Endodermal cell (in vitro differentiated cells): ENCODE results near the gene FBXL5. TPM values are rescaled to one million over a fixed set of nuclear protein-coding genes. Genes with fewer than 3 reads are reported as not detected.

Experiments used
- DNase-seq: peaks from one replicate; pipeline ENCODE4 v3.0.0-alpha.2; 2017
- H3K27ac ChIP-seq: 2 replicates; pipeline ENCODE4 v1.5.1; 2013; ENCODE audit warnings: mild to moderate bottlenecking, low read depth, low read length, moderate library complexity
- H3K27me3 ChIP-seq: 2 replicates; pipeline ENCODE4 v1.6.1; 2013; ENCODE audit warnings: mild to moderate bottlenecking, low read length, moderate library complexity; ENCODE audit not compliant: insufficient read depth, control insufficient read depth, poor library complexity, severe bottlenecking
- H3K36me3 ChIP-seq: 2 replicates; pipeline ENCODE4 v1.7.0; 2013; ENCODE audit warnings: mild to moderate bottlenecking, low read length, moderate library complexity; ENCODE audit not compliant: control insufficient read depth, insufficient read depth
- H3K4me1 ChIP-seq: one replicate; pipeline ENCODE4 v1.7.0; 2013; ENCODE audit warnings: low read length; ENCODE audit not compliant: control insufficient read depth, insufficient read depth
- H3K4me3 ChIP-seq: 2 replicates; pipeline ENCODE4 v1.5.1; 2013; ENCODE audit warnings: mild to moderate bottlenecking, low read length, moderate library complexity
- H3K9ac ChIP-seq: 2 replicates; pipeline ENCODE4 v1.6.1; 2013; ENCODE audit warnings: mild to moderate bottlenecking, low read length, moderate library complexity; ENCODE audit not compliant: poor library complexity, severe bottlenecking; ENCODE audit errors: extremely low read depth
- H3K9me3 ChIP-seq: 2 replicates; pipeline ENCODE4 v1.6.1; 2013; ENCODE audit warnings: mild to moderate bottlenecking, low read length, moderate library complexity; ENCODE audit not compliant: control insufficient read depth
- H3K27ac Mint-ChIP-seq: 2 replicates; pipeline ENCODE4 v1.8.0; 2020; ENCODE audit warnings: mixed read lengths
- H3K27me3 Mint-ChIP-seq: 2 replicates; pipeline ENCODE4 v1.8.0; 2021; ENCODE audit warnings: mild to moderate bottlenecking, mixed read lengths; ENCODE audit not compliant: insufficient read depth
- H3K36me3 Mint-ChIP-seq: 2 replicates; pipeline ENCODE4 v1.8.0; 2020; ENCODE audit warnings: low read depth, mixed read lengths
- H3K4me1 Mint-ChIP-seq: 2 replicates; pipeline ENCODE4 v1.8.0; 2020; ENCODE audit warnings: mixed read lengths
- H3K4me3 Mint-ChIP-seq: 2 replicates; pipeline ENCODE4 v1.8.0; 2020; ENCODE audit warnings: mild to moderate bottlenecking, moderate library complexity, mixed read lengths
- H3K9me3 Mint-ChIP-seq: 2 replicates; pipeline ENCODE4 v1.8.0; 2020; ENCODE audit warnings: mild to moderate bottlenecking, mixed read lengths
- CTCF ChIP-seq: fragments of 200-600 bp; sonication (generic); conservative IDR thresholded peaks from 2 replicates; pipeline ENCODE4 v1.5.0; 2021; ENCODE audit warnings: antibody characterized with exemption, mild to moderate bottlenecking
- WGBS, 2 experiments: methylation state at CpG; one replicate each; pipeline versions ENCODE4 v1.1.5 to v1.1.7; 2013; ENCODE audit warnings: missing lambda C conversion rate in 2 of 2, mixed read lengths in 1 of 2; ENCODE audit not compliant: insufficient coverage in 1 of 2, insufficient read length in 1 of 2; 5-methylcytosine and 5-hydroxymethylcytosine counted together
- total RNA-seq, 2 donors: library from RNA; stranded (reverse); fragmentation: NEBNext Ultra II Directional in 1 of 2; extraction: Animal tissue kit (Norgen Biotek cat#: 25700) in 1 of 2; gene quantifications; 2 replicates in 1 of 2; 3 replicates in 1 of 2; pipeline ENCODE4 v1.2.1, GENCODE V29; 2021

Gene FBXL5
- total RNA-seq, 2 donors from 2014 or later = 60.3 to 88.4 TPM

- Histone ChIP-seq H3K9ac (no peak overlapping the region), H3K9me3 (peaks cover 7% of the 10 kb centered on the region), H3K4me1 (no peaks in the 10 kb centered on the region), H3K27ac (no peak overlapping the region), H3K27me3 (no peaks in the 10 kb centered on the region), H3K36me3 (no peaks in the 10 kb centered on the region), H3K4me3 (no peak overlapping the region)
- 64 to 100% methylated on average over 2 to 3 of the region's 3 CpGs for WGBS, 2 experiments
- Mint-ChIP-seq H3K27ac (no peak overlapping the region), H3K9me3 (peaks cover 9% of the 10 kb centered on the region), H3K4me1 (no peaks in the 10 kb centered on the region), H3K36me3 (peaks cover 32% of the 10 kb centered on the region), H3K27me3 (no peaks in the 10 kb centered on the region), H3K4me3 (no peak overlapping the region)
- no peak for TF ChIP-seq CTCF
- no peak for DNase-seq
These were observed 67.5 kb downstream of the FBXL5 start for GRCh38 chr4:15587649-15588048.

- H3K36me3 Mint-ChIP-seq = peaks cover 32% of the 10 kb centered on the region
- Histone ChIP-seq H3K4me1 (no peaks in the 10 kb centered on the region), H3K27ac (no peak overlapping the region), H3K9ac (no peak overlapping the region), H3K9me3 (peaks cover 7% of the 10 kb centered on the region), H3K36me3 (no peaks in the 10 kb centered on the region), H3K27me3 (no peaks in the 10 kb centered on the region), H3K4me3 (no peak overlapping the region)
- H3K4me1 Mint-ChIP-seq = no peaks in the 10 kb centered on the region
- H3K27ac Mint-ChIP-seq = no peak overlapping the region
- H3K27me3 Mint-ChIP-seq = no peaks in the 10 kb centered on the region
- WGBS, 2 experiments = 93% methylated on average over 1 of the region's 1 CpG; no CpG with 5 or more reads in 1 of the 2 experiments
- no peak overlapping the region for H3K4me3 Mint-ChIP-seq
- H3K9me3 Mint-ChIP-seq = peaks cover 9% of the 10 kb centered on the region
- TF ChIP-seq CTCF = no peak
- no peak for DNase-seq
These were observed 69.1 kb downstream of the FBXL5 start for GRCh38 chr4:15586066-15586465.

GRCh38 chr4:15585331-15585730 lies 69.8 kb downstream of the FBXL5 start:
- Histone ChIP-seq H3K27ac (no peak overlapping the region), H3K4me3 (no peak overlapping the region), H3K27me3 (no peaks in the 10 kb centered on the region), H3K4me1 (no peaks in the 10 kb centered on the region), H3K9me3 (peaks cover 7% of the 10 kb centered on the region), H3K9ac (no peak overlapping the region), H3K36me3 (no peaks in the 10 kb centered on the region)
- H3K27me3 Mint-ChIP-seq = no peaks in the 10 kb centered on the region
- H3K9me3 Mint-ChIP-seq = peaks cover 9% of the 10 kb centered on the region
- no peaks in the 10 kb centered on the region for H3K4me1 Mint-ChIP-seq
- no peak overlapping the region for H3K4me3 Mint-ChIP-seq
- peaks cover 32% of the 10 kb centered on the region for H3K36me3 Mint-ChIP-seq
- TF ChIP-seq CTCF = no peak
- WGBS, 2 experiments = 94 to 100% methylated on average over 2 of the region's 2 CpGs
- H3K27ac Mint-ChIP-seq = no peak overlapping the region
- no peak for DNase-seq
